GM18909 (cell line): ENCODE data around the gene ARMC9.
"Not testable (repeated sequence)": the region's sequence is repeated elsewhere in the genome, so short reads cannot be mapped to it uniquely, and the experiment has no call there.

Experiments used
- ATAC-seq: cut with Tn5 transposase; IDR thresholded peaks from one replicate; pipeline ENCODE4 v1.9.1; 2021; ENCODE audit warnings: mild to moderate bottlenecking; ENCODE audit not compliant: unreplicated experiment, poor library complexity

The ARMC9 gene

DNA sequence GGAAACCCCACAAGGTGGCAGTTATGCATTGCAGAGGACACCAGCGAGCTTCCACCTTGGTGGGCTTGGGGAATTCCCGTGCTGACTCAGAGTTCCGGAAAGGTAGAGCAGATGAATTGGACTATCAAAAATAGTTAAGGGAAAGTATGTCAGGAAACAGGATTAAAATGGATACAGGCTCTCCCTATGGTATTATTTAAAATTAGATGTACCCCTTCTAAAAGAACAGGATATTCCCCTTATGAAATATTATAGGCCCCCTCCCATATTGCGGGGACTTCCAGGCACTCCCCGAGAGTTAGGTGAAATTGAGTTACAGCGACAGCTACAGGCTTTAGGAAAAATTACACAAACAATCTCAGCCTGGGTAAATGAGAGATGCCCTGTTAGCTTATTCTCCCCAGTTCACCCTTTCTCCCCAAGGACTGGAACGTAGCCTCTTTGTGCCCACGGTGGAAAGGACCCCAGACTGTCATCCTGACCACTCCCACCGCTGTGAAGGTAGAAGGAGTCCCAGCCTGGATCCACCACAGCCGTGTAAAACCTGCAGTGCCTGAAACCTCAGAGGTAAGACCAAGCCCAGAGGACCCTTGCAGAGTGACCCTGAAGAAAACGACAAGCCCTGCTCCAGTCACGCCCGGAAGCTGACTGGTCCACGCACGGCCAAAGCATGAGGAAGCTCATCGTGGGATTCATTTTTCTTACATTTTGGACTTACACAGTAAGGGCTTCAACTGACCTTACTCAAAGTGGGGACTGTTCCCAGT lies 207.4 kb downstream of the ARMC9 start:
- not testable (repeated sequence) for ATAC-seq

DNA sequence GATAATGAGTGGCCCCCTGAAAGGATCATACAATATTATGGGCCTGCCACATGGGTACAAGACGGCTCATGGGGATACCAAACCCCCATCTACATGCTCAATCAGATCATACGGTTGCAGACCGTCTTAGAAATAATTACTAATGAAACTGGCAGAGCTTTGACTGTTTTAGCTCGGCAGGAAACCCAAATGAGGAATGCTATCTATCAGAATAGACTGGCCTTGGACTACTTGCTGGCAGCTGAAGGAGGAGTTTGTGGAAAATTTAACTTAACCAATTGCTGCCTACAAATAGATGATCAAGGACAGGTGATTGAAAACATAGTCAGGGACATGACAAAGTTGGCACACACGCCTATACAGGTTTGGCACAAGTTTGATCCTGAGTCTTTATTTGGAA lies 209.3 kb downstream of the ARMC9 start:
- ATAC-seq, result not testable (repeated sequence)

DNA sequence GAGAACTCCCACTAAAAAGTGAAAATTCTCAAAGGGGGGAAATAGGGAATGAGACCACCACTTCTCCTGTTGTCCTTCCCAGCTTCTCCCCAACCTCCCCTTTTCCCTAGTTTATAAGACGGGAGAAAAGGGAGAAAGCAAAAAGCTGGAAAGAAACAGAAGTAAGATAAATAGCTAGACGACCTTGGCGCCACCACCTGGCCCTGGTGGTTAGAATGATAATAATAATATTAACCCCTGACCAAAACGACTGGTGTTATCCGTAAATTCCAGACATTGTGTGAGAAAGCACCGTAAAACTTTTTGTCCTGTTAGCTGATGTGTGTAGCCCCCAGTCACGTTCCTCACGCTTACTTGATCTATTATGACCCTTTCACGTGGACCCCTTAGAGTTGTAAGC lies 209.9 kb downstream of the ARMC9 start:
- ATAC-seq, result not testable (repeated sequence)

DNA sequence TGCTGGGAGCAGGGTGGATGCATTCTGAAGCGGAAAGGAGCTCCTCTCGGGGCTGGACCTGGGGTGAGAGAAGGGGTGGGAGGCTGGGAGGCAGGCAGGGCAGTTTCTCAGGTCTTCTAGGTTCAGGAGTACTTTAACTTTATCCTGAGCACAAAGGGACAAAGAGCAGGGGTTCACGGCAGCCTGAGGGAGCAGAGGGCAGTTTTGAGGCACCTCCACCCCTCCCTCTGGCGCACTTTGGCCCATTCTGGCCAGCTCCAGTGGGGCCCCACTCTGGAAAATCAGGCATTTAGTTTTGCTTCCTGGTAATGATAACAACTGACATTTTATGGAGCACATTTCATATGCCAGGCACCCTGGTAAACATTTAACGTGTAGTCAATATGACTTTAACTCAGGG lies 211.3 kb downstream of the ARMC9 start:
- no peak for ATAC-seq

DNA sequence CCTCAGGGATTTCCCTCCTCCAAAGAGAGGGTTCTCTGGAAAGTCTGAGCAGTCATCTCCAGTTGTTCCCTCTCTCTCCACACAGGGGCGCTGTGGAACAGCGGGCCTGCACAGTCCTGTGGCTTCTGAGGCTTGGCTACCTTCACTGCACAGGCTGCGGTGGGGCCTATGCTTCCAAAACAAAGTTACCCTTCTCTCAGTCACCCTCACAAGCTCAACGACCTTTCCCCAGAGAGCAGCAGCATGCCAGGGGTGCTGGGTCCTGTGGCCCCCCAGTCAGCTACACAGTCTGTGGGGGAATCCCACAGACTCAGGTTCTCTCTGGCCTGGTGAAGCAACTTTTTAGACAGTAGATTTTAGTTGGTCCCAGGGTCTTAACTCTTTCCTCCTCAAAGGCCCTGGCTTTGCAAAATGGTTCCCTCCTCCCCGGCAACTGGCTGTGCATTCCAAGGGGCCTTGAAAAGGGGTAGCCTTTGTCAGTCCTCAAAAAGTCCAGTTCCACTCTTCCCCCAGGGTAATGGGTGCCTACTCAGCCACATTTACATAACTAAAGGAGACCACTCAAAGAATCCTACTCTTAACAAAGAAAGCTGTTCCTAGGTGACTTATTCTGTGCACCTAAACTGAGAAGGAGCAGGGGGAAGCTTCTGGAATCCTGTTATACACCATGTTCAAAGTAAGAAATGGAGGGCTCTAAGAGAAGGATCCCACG lies 212.0 kb downstream of the ARMC9 start:
- ATAC-seq, result no peak

DNA sequence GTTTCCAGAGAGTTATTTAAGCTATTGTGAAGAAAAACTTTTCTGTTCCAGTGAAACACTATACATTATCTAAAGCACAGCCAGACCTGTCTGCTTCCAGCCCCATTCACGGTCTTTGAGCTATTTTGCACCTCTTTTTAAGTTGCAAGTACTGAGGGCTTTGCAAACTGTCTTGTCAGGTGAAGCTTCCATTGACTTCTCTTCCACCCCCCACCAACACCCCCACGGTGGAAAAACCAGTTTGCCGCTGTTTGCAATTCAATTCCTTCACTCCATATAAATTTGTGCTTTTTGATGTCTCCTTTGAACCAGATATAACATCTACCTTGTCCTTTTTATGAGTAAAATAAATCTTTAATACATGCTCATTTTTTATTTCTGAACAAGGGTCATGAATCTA lies 212.8 kb downstream of the ARMC9 start:
- ATAC-seq, result no peak

DNA sequence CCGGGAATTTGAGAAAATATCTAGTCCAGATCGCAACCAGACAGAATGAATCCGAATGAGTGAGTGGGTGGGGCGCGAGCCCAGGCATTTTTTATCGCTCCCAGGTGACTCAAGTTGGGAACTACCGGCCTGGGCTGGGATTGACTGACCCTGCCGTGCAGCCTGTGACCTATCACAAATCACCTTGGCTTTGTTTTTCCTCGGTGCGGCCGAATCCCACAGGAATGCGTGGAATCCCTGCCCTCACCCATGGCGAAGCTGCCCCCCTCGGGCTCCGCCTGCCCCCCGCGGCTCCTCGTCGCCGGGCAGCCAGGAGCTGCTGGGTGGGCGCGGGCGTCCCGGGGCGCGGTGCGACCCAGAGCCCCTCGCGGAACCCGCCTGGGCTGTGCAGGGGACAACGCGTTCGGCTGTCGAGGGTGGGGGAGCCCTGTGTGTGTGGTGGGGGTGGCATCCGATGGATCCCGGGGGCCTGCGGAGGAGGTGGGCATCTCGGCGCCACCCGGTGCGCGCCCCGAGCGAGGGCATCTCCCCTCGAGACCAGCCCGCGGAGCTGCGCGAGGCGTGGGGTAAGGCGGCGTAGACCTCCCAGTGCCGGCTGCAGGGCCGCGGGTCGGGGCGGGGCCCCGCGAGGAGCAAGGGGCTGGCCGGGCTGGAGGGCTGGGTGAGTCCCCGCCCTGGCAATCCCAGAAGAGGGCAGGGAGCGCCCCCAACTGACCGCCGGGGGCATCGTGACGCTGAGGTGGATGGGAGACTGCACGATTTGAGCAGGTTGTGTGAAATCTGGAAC lies 213.6 kb downstream of the ARMC9 start:
- ATAC-seq, result peak; percentile 97

DNA sequence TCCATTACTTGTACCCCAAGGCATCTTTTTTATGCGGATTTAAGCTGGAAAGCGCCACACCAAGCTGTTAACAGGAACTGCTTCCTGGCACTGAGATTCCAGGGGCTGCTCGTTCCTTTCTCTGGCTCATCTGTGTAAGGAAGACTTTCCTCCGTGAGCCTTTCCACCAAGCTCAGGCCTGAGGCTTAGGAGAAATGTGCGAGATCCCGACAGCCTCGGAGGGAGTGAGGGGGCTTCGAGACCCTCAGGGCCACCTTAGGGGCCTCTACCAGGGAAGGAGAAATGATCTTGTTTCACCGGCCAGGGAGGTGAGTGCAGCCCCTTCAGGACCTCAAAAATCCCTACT lies 214.2 kb downstream of the ARMC9 start:
- ATAC-seq, result peak; percentile 26

DNA sequence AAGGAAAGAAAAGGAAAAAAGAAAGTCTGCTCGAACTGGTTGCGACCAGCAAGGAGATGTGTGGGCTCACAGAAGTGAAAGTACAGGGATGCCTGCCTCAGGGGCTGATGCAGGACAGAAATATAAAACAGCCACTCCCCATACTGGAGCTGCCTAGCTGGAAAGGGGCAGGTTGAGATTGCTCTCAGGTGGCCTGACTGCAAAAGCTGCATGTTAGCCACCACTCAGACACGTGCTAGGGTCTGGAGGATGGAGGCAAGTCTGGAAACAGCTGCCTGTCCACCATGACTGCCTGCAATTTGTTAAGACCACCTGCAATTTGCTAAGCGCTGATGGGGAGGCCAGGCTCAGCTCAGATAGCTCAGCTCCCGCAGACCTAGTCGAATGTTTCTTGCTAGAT lies 215.0 kb downstream of the ARMC9 start:
- ATAC-seq, result no peak

DNA sequence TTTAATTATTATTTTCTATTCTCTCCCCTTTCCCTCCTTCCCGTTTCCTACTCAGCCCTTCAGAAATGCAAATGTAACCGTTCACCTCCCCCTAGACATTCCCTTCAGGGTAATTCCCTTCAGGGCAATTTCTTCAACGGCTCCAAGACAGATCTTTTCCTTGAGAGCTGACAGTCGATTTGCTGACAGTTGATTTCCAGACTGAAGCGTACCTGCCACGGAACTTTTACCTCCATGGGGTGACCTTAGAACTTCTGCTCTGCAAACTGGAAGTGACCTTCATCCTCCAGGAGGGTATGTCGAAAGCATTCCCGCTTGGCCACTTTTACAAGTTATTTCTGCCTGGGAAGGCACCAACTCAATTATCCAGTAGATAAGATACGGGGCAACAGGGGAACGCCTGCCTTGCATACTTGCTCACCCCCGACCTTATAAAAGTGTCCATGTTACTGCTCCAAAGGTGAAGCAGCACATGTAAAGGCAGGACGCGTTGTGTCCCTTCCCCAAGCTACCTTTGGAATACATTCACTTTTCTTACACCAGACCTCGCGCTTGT lies 215.6 kb downstream of the ARMC9 start:
- ATAC-seq, result no peak

DNA sequence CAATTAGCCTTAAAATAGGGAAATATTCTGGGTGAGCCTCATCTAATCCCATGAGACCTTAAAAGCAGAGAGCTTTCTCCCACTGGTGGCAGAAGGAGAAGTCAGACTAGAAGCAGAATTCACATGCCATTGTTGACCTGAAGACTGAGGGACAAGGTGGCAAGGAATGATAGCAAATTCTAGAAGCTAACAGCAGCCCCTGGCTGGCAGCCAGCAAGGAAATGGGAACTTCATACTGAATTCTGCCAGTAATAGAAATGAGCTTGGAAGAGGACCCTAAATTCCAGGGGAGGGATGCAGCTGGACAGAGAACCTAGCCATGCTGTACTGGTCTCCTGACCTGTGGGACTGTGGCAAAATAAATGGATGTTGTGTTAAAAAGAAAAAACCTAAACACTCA lies 216.6 kb downstream of the ARMC9 start:
- no peak for ATAC-seq

DNA sequence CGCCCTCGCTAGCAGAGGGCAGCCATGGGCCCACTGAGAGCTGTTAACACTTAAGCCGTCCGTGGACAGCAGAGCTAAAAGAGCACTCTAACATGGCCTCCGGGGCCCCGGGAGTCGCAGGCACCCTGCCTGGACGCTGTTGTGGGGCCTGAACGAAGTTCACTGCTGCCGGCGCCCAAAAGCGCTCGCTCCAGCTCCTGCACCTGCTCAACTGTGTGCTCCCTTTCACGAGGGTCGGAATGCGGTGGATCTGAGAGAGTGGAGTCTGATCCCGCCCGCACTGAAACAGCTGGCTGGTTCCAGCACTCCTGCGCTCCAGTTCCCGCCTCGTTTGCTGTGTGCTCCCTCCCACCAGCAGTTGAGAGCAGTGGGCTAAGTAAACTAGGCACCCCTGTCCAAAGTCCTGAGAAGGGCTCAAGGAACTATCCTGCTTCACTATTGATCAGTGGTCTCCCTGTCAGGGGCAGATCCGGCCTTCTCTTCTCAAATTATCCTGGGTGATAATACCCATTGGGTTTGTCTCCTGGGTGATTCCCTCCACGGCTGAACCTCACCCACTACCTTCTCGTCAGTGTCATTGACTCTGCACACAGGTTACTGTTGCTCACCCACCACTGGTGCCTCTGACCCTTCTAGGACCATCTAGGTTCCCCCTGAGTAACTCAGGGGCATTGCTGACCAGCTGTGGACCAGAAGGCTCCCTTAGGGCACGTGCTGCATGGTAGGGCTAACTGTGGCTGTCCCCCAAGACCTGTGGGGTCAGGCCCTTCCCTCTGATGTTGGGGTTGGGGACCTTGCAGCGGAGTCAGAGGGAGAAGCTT lies 220.6 kb downstream of the ARMC9 start:
- ATAC-seq, result no peak

DNA sequence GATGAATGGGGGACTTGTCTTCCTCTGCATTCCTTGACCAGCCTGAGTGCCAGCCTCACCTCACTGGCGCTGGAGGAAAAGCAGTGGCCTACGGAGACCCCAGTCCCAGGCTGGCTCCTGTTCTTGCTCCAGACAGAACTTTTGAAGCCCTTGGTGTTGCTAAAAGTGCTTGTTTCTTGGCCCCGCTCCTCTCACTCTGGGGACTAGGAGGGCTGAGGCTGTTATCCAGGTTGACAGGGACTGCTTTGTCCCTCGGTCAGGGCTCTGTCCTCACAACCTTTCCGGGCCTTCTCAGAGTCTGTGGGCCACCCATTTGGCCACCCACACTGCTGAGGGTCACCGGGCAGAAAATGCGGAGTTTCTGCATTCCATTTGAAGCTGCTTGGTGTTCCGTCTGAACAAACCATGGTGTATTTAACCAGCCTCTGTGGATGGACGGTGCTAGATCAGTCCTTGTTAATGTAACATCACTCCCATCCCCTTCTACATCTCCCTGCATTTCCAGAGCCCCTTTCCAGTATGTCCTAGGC lies 222.7 kb downstream of the ARMC9 start:
- no peak for ATAC-seq

DNA sequence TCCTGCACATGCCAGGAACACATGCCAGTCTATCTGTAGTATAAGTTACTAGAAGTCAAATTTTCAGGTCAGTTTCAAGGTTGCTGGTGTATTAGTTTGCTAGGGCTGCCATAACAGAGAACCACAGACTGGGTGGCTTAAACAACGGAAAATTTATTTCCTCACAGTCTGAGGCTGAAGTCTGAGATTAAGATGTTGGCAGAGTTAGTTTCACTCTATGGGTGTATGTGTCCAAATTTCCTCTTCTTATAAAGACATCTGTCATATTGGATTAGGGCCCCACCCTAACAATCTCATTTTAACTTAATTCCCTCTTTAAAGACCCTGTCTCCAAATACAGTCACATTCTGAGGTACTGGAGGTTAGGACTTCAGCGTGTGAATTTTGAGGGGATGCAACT lies 223.6 kb downstream of the ARMC9 start:
- ATAC-seq, result no peak

DNA sequence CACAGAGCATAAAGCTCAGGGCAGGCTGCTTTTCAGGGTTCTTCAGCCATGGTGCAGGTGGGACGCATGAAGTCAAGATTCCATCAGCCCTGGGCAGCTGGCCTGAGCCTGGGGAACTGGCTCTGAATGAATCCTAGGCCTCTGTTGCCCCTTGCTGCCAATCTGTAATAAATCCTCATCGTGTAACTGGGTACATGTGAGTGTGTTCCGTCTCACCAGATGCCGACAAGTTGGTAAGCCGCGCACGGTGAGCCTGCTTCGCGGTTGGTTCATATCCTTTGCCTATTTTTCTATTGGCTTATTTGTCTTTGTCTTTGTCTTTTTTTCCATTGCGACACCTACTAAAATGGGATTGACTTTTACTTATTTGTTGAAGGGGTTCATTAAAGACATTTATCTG lies 224.7 kb downstream of the ARMC9 start:
- ATAC-seq, result no peak
